ENCODE data around the gene CKS2.

DNA sequence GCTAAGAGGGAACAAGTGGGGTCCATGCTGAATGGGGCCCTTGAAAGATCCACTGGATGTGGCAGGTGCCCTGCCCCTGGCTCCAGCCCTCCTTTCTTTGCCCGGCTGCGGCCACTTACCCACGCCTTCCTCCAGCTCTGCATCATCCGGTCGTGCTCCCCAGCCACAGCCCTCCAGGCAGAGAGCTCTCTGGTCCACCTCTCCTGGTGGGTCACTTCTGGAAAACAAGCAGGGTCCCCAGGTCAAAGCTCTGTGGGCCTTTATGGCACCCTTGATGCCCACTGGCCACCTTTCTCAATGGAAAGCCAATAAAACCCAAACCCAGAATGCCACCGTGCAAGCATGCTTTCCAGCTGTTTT lies 52.3 kb downstream of the CKS2 start:
- TF ChIP-seq, protein P1, sequence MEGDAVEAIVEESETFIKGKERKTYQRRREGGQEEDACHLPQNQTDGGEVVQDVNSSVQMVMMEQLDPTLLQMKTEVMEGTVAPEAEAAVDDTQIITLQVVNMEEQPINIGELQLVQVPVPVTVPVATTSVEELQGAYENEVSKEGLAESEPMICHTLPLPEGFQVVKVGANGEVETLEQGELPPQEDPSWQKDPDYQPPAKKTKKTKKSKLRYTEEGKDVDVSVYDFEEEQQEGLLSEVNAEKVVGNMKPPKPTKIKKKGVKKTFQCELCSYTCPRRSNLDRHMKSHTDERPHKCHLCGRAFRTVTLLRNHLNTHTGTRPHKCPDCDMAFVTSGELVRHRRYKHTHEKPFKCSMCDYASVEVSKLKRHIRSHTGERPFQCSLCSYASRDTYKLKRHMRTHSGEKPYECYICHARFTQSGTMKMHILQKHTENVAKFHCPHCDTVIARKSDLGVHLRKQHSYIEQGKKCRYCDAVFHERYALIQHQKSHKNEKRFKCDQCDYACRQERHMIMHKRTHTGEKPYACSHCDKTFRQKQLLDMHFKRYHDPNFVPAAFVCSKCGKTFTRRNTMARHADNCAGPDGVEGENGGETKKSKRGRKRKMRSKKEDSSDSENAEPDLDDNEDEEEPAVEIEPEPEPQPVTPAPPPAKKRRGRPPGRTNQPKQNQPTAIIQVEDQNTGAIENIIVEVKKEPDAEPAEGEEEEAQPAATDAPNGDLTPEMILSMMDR (IDR thresholded peaks at IDR 0.05): no peak
- no peak for TF ChIP-seq POLR2A (IDR thresholded peaks at IDR 0.05)

All from uterus (tissue), 2 donors.